HG03520 (cell line): ENCODE results near the gene PTPRM.

Source experiments
- ATAC-seq: cut with Tn5 transposase; IDR thresholded peaks from one replicate; pipeline ENCODE4 v1.9.1; 2021; ENCODE audit warnings: mild to moderate bottlenecking, moderate library complexity; ENCODE audit not compliant: unreplicated experiment

PTPRM gene

GRCh38 chr18:7844418-7844817, 277.3 kb downstream of the PTPRM start:
- no peak for ATAC-seq

- ATAC-seq: no peak
Observed at GRCh38 chr18:7846335-7846734, 279.2 kb downstream of the PTPRM start.

- ATAC-seq: no peak
Observed at GRCh38 chr18:7847357-7848053, 280.4 kb downstream of the PTPRM start.

GRCh38 chr18:7848054-7848412, 280.9 kb downstream of the PTPRM start:
- ATAC-seq: no peak

- ATAC-seq: no peak
Observed at GRCh38 chr18:7850446-7850845, 283.3 kb downstream of the PTPRM start.

- no peak for ATAC-seq
Observed at GRCh38 chr18:7855028-7855427, 287.9 kb downstream of the PTPRM start.

- ATAC-seq: no peak
Observed at GRCh38 chr18:7855671-7856070, 288.6 kb downstream of the PTPRM start.

- no peak for ATAC-seq
Observed at GRCh38 chr18:7856116-7856515, 289.0 kb downstream of the PTPRM start.

- ATAC-seq: no peak
Observed at GRCh38 chr18:7856733-7857132, 289.6 kb downstream of the PTPRM start.

- ATAC-seq: no peak
Observed at GRCh38 chr18:7857562-7857961, 290.4 kb downstream of the PTPRM start.

GRCh38 chr18:7859122-7859521, 292.0 kb downstream of the PTPRM start:
- no peak for ATAC-seq

- no peak for ATAC-seq
Observed at GRCh38 chr18:7870266-7870665, 303.1 kb downstream of the PTPRM start.

- ATAC-seq: no peak
Observed at GRCh38 chr18:7870855-7871254, 303.7 kb downstream of the PTPRM start.

- no peak for ATAC-seq
Observed at GRCh38 chr18:7871560-7872456, 304.7 kb downstream of the PTPRM start.

GRCh38 chr18:7872569-7872968, 305.5 kb downstream of the PTPRM start:
- no peak for ATAC-seq

GRCh38 chr18:7873316-7873715, 306.2 kb downstream of the PTPRM start:
- ATAC-seq: no peak

GRCh38 chr18:7876354-7877104, 309.4 kb downstream of the PTPRM start:
- ATAC-seq: no peak

- ATAC-seq: no peak
Observed at GRCh38 chr18:7877609-7878008, 310.5 kb downstream of the PTPRM start.

- no peak for ATAC-seq
Observed at GRCh38 chr18:7878265-7879211, 311.4 kb downstream of the PTPRM start.

- no peak for ATAC-seq
Observed at GRCh38 chr18:7879717-7880116, 312.6 kb downstream of the PTPRM start.
